Esophagus (tissue), 2 donors: ENCODE results near the gene CALB2. TPM values are rescaled to one million over a fixed set of nuclear protein-coding genes. Genes with fewer than 3 reads are reported as not detected.
"Not testable (repeated sequence)": the region's sequence is repeated elsewhere in the genome, so short reads cannot be mapped to it uniquely, and the experiment has no call there.

ENCODE experiments used
- H3K27ac ChIP-seq, 2 donors: one replicate each; pipeline ENCODE4 v1.5.1; 2013; ENCODE audit warnings: low read depth in 2 of 2, mild to moderate bottlenecking in 2 of 2, inconsistent platforms in 1 of 2, low read length in 1 of 2, moderate library complexity in 1 of 2
- H3K27me3 ChIP-seq, 2 donors: one replicate each; pipeline ENCODE4 v1.6.1; 2013; ENCODE audit warnings: low read length in 2 of 2, control low read depth in 1 of 2, mild to moderate bottlenecking in 1 of 2; ENCODE audit not compliant: insufficient read depth in 2 of 2, control insufficient read depth in 1 of 2
- H3K36me3 ChIP-seq, 2 donors: one replicate each; pipeline ENCODE4 v1.6.1; 2013; ENCODE audit warnings: low read length in 1 of 2; ENCODE audit not compliant: control insufficient read depth in 2 of 2, insufficient read depth in 2 of 2
- H3K4me1 ChIP-seq, 2 donors: one replicate each; pipeline ENCODE4 v1.6.1; 2013; ENCODE audit warnings: low read length in 1 of 2; ENCODE audit not compliant: control insufficient read depth in 2 of 2, insufficient read depth in 2 of 2
- H3K4me3 ChIP-seq, 2 donors: one replicate each; pipeline ENCODE4 v1.5.1; 2013; ENCODE audit warnings: low read length in 2 of 2, mild to moderate bottlenecking in 2 of 2, low read depth in 1 of 2, moderate library complexity in 1 of 2
- H3K9me3 ChIP-seq, 2 donors: one replicate each; pipeline ENCODE4 v1.6.1; 2013; ENCODE audit warnings: mild to moderate bottlenecking in 2 of 2, low read depth in 1 of 2, low read length in 1 of 2, moderate library complexity in 1 of 2; ENCODE audit not compliant: control insufficient read depth in 2 of 2, insufficient read depth in 1 of 2
- WGBS, 2 donors: extraction: QIAGEN DNeasy Blood & Tissue Kit; methylation state at CpG; one replicate each; pipeline ENCODE4 v1.1.7; 2013; 5-methylcytosine and 5-hydroxymethylcytosine counted together
- polyA plus RNA-seq, 2 donors: library from polyadenylated mRNA; stranded (reverse); fragments of 200-250 nt; gene quantifications; one replicate each; pipeline ENCODE4 v1.2.3, GENCODE V29; 2013
- donor health status: healthy with polysubstance abuse.
- donor health status: Bipolar disorder and iron deficiency.

Gene CALB2
- polyA plus RNA-seq, 2 donors, result 2.2 to 6.3 TPM

GRCh38 chr16:71351558-71351901, 7.0 kb upstream of the CALB2 start:
- H3K4me1 ChIP-seq, result no peaks in the 10 kb centered on the region
- H3K4me3 ChIP-seq, result no peak overlapping the region
- H3K36me3 ChIP-seq, result no peaks in the 10 kb centered on the region
- no peaks in the 10 kb centered on the region for H3K27me3 ChIP-seq
- H3K9me3 ChIP-seq, result no peaks in the 10 kb centered on the region
- H3K27ac ChIP-seq, result no peak overlapping the region
- WGBS, 2 donors, result 23 to 34% methylated on average over 4 to 5 of the region's 5 CpGs

- Histone ChIP-seq H3K27ac (no peak overlapping the region), H3K4me1 (no peaks in the 10 kb centered on the region), H3K36me3 (no peaks in the 10 kb centered on the region), H3K9me3 (no peaks in the 10 kb centered on the region), H3K27me3 (no peaks in the 10 kb centered on the region), H3K4me3 (no peak overlapping the region)
- 80 to 82% methylated on average over 3 of the region's 3 CpGs for WGBS, 2 donors
Observed at GRCh38 chr16:71352466-71352865, 6.1 kb upstream of the CALB2 start.

GRCh38 chr16:71352963-71353460, 5.5 kb upstream of the CALB2 start:
- no peaks in the 10 kb centered on the region for H3K36me3 ChIP-seq
- 71 to 83% methylated on average over 1 of the region's 1 CpG for WGBS, 2 donors
- no peaks in the 10 kb centered on the region for H3K27me3 ChIP-seq
- peaks cover 0 to 3% of the 10 kb centered on the region in 2 donors for H3K4me1 ChIP-seq
- H3K4me3 ChIP-seq, result no peak overlapping the region
- H3K27ac ChIP-seq, result no peak overlapping the region
- H3K9me3 ChIP-seq, result peaks cover 0 to 1% of the 10 kb centered on the region in 2 donors

GRCh38 chr16:71353736-71354135, 4.8 kb upstream of the CALB2 start:
- H3K4me3 ChIP-seq, result no peak overlapping the region
- H3K9me3 ChIP-seq, result peaks cover 0 to 1% of the 10 kb centered on the region in 2 donors
- 47 to 60% methylated on average over 5 of the region's 5 CpGs for WGBS, 2 donors
- H3K27me3 ChIP-seq, result no peaks in the 10 kb centered on the region
- H3K36me3 ChIP-seq, result no peaks in the 10 kb centered on the region
- H3K27ac ChIP-seq, result no peak overlapping the region
- peaks cover 2 to 5% of the 10 kb centered on the region in 2 donors for H3K4me1 ChIP-seq

- Histone ChIP-seq H3K27me3 (no peaks in the 10 kb centered on the region), H3K9me3 (peaks cover 0 to 1% of the 10 kb centered on the region in 2 donors), H3K36me3 (no peaks in the 10 kb centered on the region), H3K27ac (no peak overlapping the region), H3K4me1 (peaks cover 3 to 6% of the 10 kb centered on the region in 2 donors), H3K4me3 (no peak overlapping the region)
- 75 to 83% methylated on average over 4 of the region's 4 CpGs for WGBS, 2 donors
Observed at GRCh38 chr16:71354156-71354555, 4.4 kb upstream of the CALB2 start.

- no peak overlapping the region for H3K27ac ChIP-seq
- H3K9me3 ChIP-seq, result peaks cover 0 to 1% of the 10 kb centered on the region in 2 donors
- WGBS, 2 donors, result 72 to 73% methylated on average over 7 of the region's 7 CpGs
- no peaks in the 10 kb centered on the region for H3K27me3 ChIP-seq
- H3K4me3 ChIP-seq, result no peak overlapping the region
- peaks cover 3 to 6% of the 10 kb centered on the region in 2 donors for H3K4me1 ChIP-seq
- H3K36me3 ChIP-seq, result no peaks in the 10 kb centered on the region
Observed at GRCh38 chr16:71356051-71356740, 2.3 kb upstream of the CALB2 start.

- H3K4me3 ChIP-seq, H3K27ac ChIP-seq, H3K36me3 ChIP-seq, H3K4me1 ChIP-seq, H3K27me3 ChIP-seq, H3K9me3 ChIP-seq: not testable (repeated sequence)
- 74 to 76% methylated on average over 4 of the region's 4 CpGs for WGBS, 2 donors
Observed at GRCh38 chr16:71356936-71357335, 1.6 kb upstream of the CALB2 start.

- H3K36me3 ChIP-seq, result no peaks in the 10 kb centered on the region
- H3K4me1 ChIP-seq, result peaks cover 3 to 6% of the 10 kb centered on the region in 2 donors
- H3K9me3 ChIP-seq, result peaks cover 0 to 1% of the 10 kb centered on the region in 2 donors
- H3K27me3 ChIP-seq, result no peaks in the 10 kb centered on the region
- H3K27ac ChIP-seq, result no peak overlapping the region
- no peak overlapping the region for H3K4me3 ChIP-seq
- whole genome bisulfite sequencing, 2 donors, result 18 to 23% methylated on average over 11 of the region's 11 CpGs
Observed at GRCh38 chr16:71357681-71358080, 842 bp upstream of the CALB2 start.

- no peaks in the 10 kb centered on the region for H3K27me3 ChIP-seq
- 84% methylated on average over 6 of the region's 6 CpGs for WGBS, 2 donors
- no peak overlapping the region for H3K27ac ChIP-seq
- peaks cover 0 to 1% of the 10 kb centered on the region in 2 donors for H3K9me3 ChIP-seq
- H3K4me3 ChIP-seq, result no peak overlapping the region
- no peaks in the 10 kb centered on the region for H3K36me3 ChIP-seq
- H3K4me1 ChIP-seq, result peaks cover 3 to 6% of the 10 kb centered on the region in 2 donors
Observed at GRCh38 chr16:71359431-71359830, 908 bp downstream of the CALB2 start.

GRCh38 chr16:71360378-71360777, 1.9 kb downstream of the CALB2 start:
- Histone ChIP-seq H3K9me3 (peaks cover 0 to 1% of the 10 kb centered on the region in 2 donors), H3K27ac (no peak overlapping the region), H3K27me3 (no peaks in the 10 kb centered on the region), H3K4me1 (peaks cover 3 to 6% of the 10 kb centered on the region in 2 donors), H3K4me3 (no peak overlapping the region), H3K36me3 (no peaks in the 10 kb centered on the region)
- WGBS, 2 donors, result 59 to 68% methylated on average over 2 of the region's 2 CpGs
